ENCODE measurements around the gene PAM.

GRCh38 chr5:102815084-102815483 is 60.0 kb downstream of the PAM start:
- TF ChIP-seq CTCF (IDR thresholded peaks at IDR 0.05) (no peak), POLR2A (IDR thresholded peaks at IDR 0.05) (no peak)

Data from heart left ventricle (tissue), 13 donors.